GM19455 (cell line): ENCODE measurements around the gene PGBD5.

Experiments used
- ATAC-seq: cut with Tn5 transposase; IDR thresholded peaks from one replicate; pipeline ENCODE4 v1.9.1; 2021; ENCODE audit not compliant: unreplicated experiment

The PGBD5 gene

GRCh38 chr1:230377851-230378250 is 48.3 kb downstream of the PGBD5 start:
- ATAC-seq, result no peak

GRCh38 chr1:230377324-230377723 is 48.8 kb downstream of the PGBD5 start:
- no peak for ATAC-seq

GRCh38 chr1:230376296-230376695 is 49.8 kb downstream of the PGBD5 start:
- no peak for ATAC-seq

- ATAC-seq, result no peak
Measured at GRCh38 chr1:230375780-230376179, 50.4 kb downstream of the PGBD5 start.

GRCh38 chr1:230375147-230375546 is 51.0 kb downstream of the PGBD5 start:
- ATAC-seq, result no peak

GRCh38 chr1:230371923-230372703 is 54.0 kb downstream of the PGBD5 start:
- no peak for ATAC-seq

GRCh38 chr1:230370109-230370508 is 56.0 kb downstream of the PGBD5 start:
- ATAC-seq, result no peak

GRCh38 chr1:230368871-230369270 is 57.3 kb downstream of the PGBD5 start:
- ATAC-seq, result no peak

GRCh38 chr1:230368363-230368762 is 57.8 kb downstream of the PGBD5 start:
- no peak for ATAC-seq

GRCh38 chr1:230366504-230366915 is 59.6 kb downstream of the PGBD5 start:
- no peak for ATAC-seq

- no peak for ATAC-seq
Measured at GRCh38 chr1:230365723-230366307, 60.3 kb downstream of the PGBD5 start.

- no peak for ATAC-seq
Measured at GRCh38 chr1:230362949-230363348, 63.2 kb downstream of the PGBD5 start.

GRCh38 chr1:230361941-230362340 is 64.2 kb downstream of the PGBD5 start:
- no peak for ATAC-seq

GRCh38 chr1:230359992-230360668 is 66.0 kb downstream of the PGBD5 start:
- ATAC-seq, result no peak

GRCh38 chr1:230356869-230357794 is 69.0 kb downstream of the PGBD5 start:
- no peak for ATAC-seq

- no peak for ATAC-seq
Measured at GRCh38 chr1:230356190-230356589, 69.9 kb downstream of the PGBD5 start.

GRCh38 chr1:230355594-230355993 is 70.5 kb downstream of the PGBD5 start:
- ATAC-seq, result no peak

GRCh38 chr1:230355128-230355527 is 71.0 kb downstream of the PGBD5 start:
- ATAC-seq, result no peak

- no peak for ATAC-seq
Measured at GRCh38 chr1:230354005-230354404, 72.1 kb downstream of the PGBD5 start.

GRCh38 chr1:230352537-230352936 is 73.6 kb downstream of the PGBD5 start:
- ATAC-seq, result no peak

GRCh38 chr1:230351983-230352382 is 74.1 kb downstream of the PGBD5 start:
- ATAC-seq, result no peak
